Endothelial cell of umbilical vein (primary cell): ENCODE data around the gene KRTAP4-4. TPM values are rescaled to one million over a fixed set of nuclear protein-coding genes. Genes with fewer than 3 reads are reported as not detected.

Experiments
- BruUV-seq: library from RNA; stranded (reverse); fragments of 400-500 nt; replicated peaks from 2 replicates; lab custom pipeline; 2021; lab: Mats Ljungman, UMichigan
- CTCF ChIA-PET: fragments of 300-600, 350-600 bp; sonication (Branson Sonifier 250); formaldehyde crosslinking; loops from one replicate; lab custom pipeline; 2021; ENCODE audit warnings: antibody characterized with exemption, inconsistent platforms; lab: Charles Lee
- POLR2A ChIA-PET: fragments of 300-600, 350-600 bp; sonication (Branson Sonifier 250); formaldehyde crosslinking; loops from one replicate; lab custom pipeline; 2021; ENCODE audit warnings: antibody characterized with exemption, inconsistent platforms; lab: Charles Lee
- DNase-seq: peaks from one replicate; pipeline ENCODE4 v3.0.0-alpha.2; 2011; ENCODE audit warnings: low read depth, low spot score
- FAIRE-seq: peaks from 2 replicates; lab custom pipeline; 2011; peaks lifted over from hg19 to GRCh38; lab: Jason Lieb, UNC
- H2AFZ ChIP-seq: 2 replicates; pipeline ENCODE4 v1.6.0; 2012; ENCODE audit warnings: low read depth, low read length, control low read depth, inconsistent platforms
- H3K27ac ChIP-seq: 2 replicates; pipeline ENCODE4 v1.5.1; 2011; ENCODE audit warnings: low read depth, mild to moderate bottlenecking, control low read depth, low read length, moderate library complexity; ENCODE audit not compliant: insufficient read depth
- H3K27me3 ChIP-seq, 2 experiments: 2 replicates each; pipeline versions ENCODE4 v1.6.0 to v1.6.1; 2011; ENCODE audit warnings: low read length in 2 of 2, mixed read lengths in 1 of 2; ENCODE audit not compliant: control insufficient read depth in 2 of 2, insufficient read depth in 2 of 2
- H3K36me3 ChIP-seq, 2 experiments: 2 replicates in 1 of 2; 3 replicates in 1 of 2; pipeline ENCODE4 v1.5.1; 2011; ENCODE audit warnings: low read length in 2 of 2, mild to moderate bottlenecking in 1 of 2, moderate library complexity in 1 of 2; ENCODE audit not compliant: control insufficient read depth in 2 of 2, insufficient read depth in 2 of 2; ENCODE audit errors: extremely low read depth in 1 of 2
- H3K4me1 ChIP-seq: 3 replicates; pipeline ENCODE4 v1.5.1; 2011; ENCODE audit warnings: mild to moderate bottlenecking, low read length; ENCODE audit not compliant: control insufficient read depth, insufficient read depth; ENCODE audit errors: extremely low read depth
- H3K4me2 ChIP-seq: 2 replicates; pipeline ENCODE4 v1.6.1; 2011; ENCODE audit warnings: low read length, control low read depth, mixed read lengths; ENCODE audit not compliant: insufficient read depth
- H3K4me3 ChIP-seq, 3 experiments: fragments of 200-600 bp in 1 of 3; sonication (generic), shearing (Covaris generic) in 1 of 3; replicated peaks in 1 of 3; 2 replicates each; pipeline ENCODE4 v1.5.1; 2011 to 2016; ENCODE audit warnings: control low read depth in 3 of 3, low read length in 3 of 3, mild to moderate bottlenecking in 2 of 3, inconsistent platforms in 1 of 3, low read depth in 1 of 3, moderate library complexity in 1 of 3; ENCODE audit not compliant: insufficient read depth in 1 of 3
- H3K79me2 ChIP-seq: 2 replicates; pipeline ENCODE4 v1.6.0; 2012; ENCODE audit warnings: low read length, inconsistent platforms; ENCODE audit not compliant: control insufficient read depth, insufficient read depth
- H3K9ac ChIP-seq: replicated peaks from 2 replicates; pipeline ENCODE3; 2011; ENCODE audit warnings: low read length, control low read depth; ENCODE audit not compliant: insufficient read depth; ENCODE audit errors: extremely low read depth
- H3K9me1 ChIP-seq: replicated peaks from 3 replicates; pipeline ENCODE4 v1.6.0; 2011; ENCODE audit warnings: mild to moderate bottlenecking, low read length; ENCODE audit not compliant: control insufficient read depth, insufficient read depth; ENCODE audit errors: extremely low read depth
- H3K9me3 ChIP-seq: replicated peaks from 2 replicates; pipeline ENCODE4 v1.5.1; 2012; ENCODE audit warnings: low read length, inconsistent platforms; ENCODE audit not compliant: control insufficient read depth, insufficient read depth
- H4K20me1 ChIP-seq: replicated peaks from 2 replicates; pipeline ENCODE3; 2011; ENCODE audit warnings: mild to moderate bottlenecking, low read length; ENCODE audit not compliant: control insufficient read depth, insufficient read depth; ENCODE audit errors: extremely low read depth
- EZH2 ChIP-seq: IDR thresholded peaks from 2 replicates; pipeline ENCODE4 v1.6.1; 2012; ENCODE audit warnings: borderline replicate concordance, low read depth, mild to moderate bottlenecking, moderate library complexity, low read length, inconsistent platforms; ENCODE audit not compliant: severe bottlenecking
- FOS ChIP-seq: IDR thresholded peaks from 2 replicates; pipeline ENCODE4 v1.6.1; 2011; ENCODE audit warnings: mild to moderate bottlenecking, low read length, moderate library complexity, borderline replicate concordance; ENCODE audit not compliant: insufficient read depth
- GATA2 ChIP-seq: IDR thresholded peaks from 2 replicates; pipeline ENCODE4 v1.7.0; 2011; ENCODE audit warnings: low read depth, mild to moderate bottlenecking, moderate library complexity, mixed read lengths, low read length; ENCODE audit not compliant: insufficient read length, insufficient read depth
- JUN ChIP-seq: IDR thresholded peaks from 2 replicates; pipeline ENCODE4 v1.6.1; 2011; ENCODE audit warnings: borderline replicate concordance, low read depth; ENCODE audit not compliant: insufficient read length, insufficient read depth
- MYC ChIP-seq: IDR thresholded peaks from one replicate; pipeline ENCODE4 v1.6.1; 2011; ENCODE audit warnings: mild to moderate bottlenecking, low read depth, low read length
- POLR2A ChIP-seq: IDR thresholded peaks from 2 replicates; pipeline ENCODE4 v1.6.1; 2012; ENCODE audit warnings: low read depth, mild to moderate bottlenecking, control low read depth, low read length
- POLR2AphosphoS5 ChIP-seq: IDR thresholded peaks from 2 replicates; pipeline ENCODE4 v1.6.1; 2012; ENCODE audit warnings: low read depth, mild to moderate bottlenecking, control low read depth, low read length, moderate library complexity; ENCODE audit not compliant: insufficient read depth
- dilution Hi-C: fragments of 300-500 bp; cut with MboI; formaldehyde crosslinking; loops from one replicate; pipeline ENCODE4 v1.15.0; 2019; ENCODE audit warnings: low sequenced_read_pairs; ENCODE audit not compliant: extremely low pct_ligation_motif_present
- intact Hi-C: fragments of 100-400 bp; cut with micrococcal nuclease; formaldehyde crosslinking; loops from one replicate; pipeline ENCODE4 v1.10.0; 2022
- polyA plus RNA-seq, 4 experiments: library from polyadenylated mRNA; depleted of rRNA in 3 of 4; stranded (reverse) in 3 of 4; unstranded in 1 of 4; fragments of >200 nt; gene quantifications; 2 replicates each; pipeline versions ENCODE4 v1.2.1 to v1.2.3, GENCODE V29; 2011 to 2012; ENCODE audit warnings: missing spikeins in 1 of 4
- total RNA-seq: library from RNA; stranded (reverse); gene quantifications from 2 replicates; pipeline ENCODE4 v1.2.3, GENCODE V29; 2021
- TF ChIP-seq, protein P1 (sequence below), 2 donors: IDR thresholded peaks; 1 replicate in 1 of 2; 2 replicates in 1 of 2; pipeline ENCODE4 v1.5.1; 2011; ENCODE audit warnings: low read length in 2 of 2, mild to moderate bottlenecking in 2 of 2, moderate library complexity in 2 of 2, control low read depth in 1 of 2, inconsistent platforms in 1 of 2, low read depth in 1 of 2; ENCODE audit not compliant: insufficient read depth in 1 of 2; ENCODE audit errors: extremely low read depth in 1 of 2
- TF ChIP-seq, protein P2 (sequence below): IDR thresholded peaks from 2 replicates; pipeline ENCODE4 v1.6.1; 2011; ENCODE audit not compliant: insufficient read depth, insufficient read length

Gene KRTAP4-4
- total and polyA plus RNA-seq, 2 donors (not counting 3 experiments of a cell fraction or from before 2014, with no cell fraction given), result not detected

DNA sequence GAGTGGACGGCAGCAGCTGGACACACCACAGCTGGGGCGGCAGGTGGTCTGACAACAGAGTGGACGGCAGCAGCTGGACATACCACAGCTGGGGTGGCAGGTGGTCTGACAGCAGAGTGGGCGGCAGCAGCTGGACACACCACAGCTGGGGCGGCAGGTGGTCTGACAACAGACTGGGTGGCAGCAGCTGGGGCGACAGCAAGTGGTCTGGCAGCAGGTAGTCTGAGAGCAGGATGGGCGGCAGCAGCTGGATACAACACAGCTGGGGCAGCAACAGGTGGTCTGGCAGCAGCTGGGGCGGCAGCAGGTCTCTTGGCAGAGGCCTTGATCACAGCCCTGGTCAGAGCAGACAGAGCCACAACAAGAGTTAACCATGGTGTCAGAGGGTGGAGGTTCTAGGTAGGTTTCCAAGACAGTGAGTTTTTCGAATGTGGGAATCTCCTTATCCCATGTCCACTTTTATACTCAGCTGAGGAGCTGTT, 24.0 kb upstream of the KRTAP4-4 start, which contains the start of gene KRTAP4-1:
Gene KRTAP4-1 (minus strand): TSS at position 432 of the 482 bp plus-strand sequence. CDS start 57 bp downstream, at position 375.
- no peak within 1 kb of the TSS for H3K4me3 ChIP-seq
- intact Hi-C loops, result no loop called here
- H3K4me1 ChIP-seq, result no peaks in the 10 kb centered on the region
- H3K9me1 ChIP-seq, result no peaks in the 10 kb centered on the region
- DNase-seq, result no peak
- H3K36me3 ChIP-seq, result no peaks in the 10 kb centered on the region
- H3K27ac ChIP-seq, result no peak within 1 kb of the TSS
- no peaks in the 10 kb centered on the region for H3K9me3 ChIP-seq
- no TSS peak for BruUV-seq
- H3K27me3 ChIP-seq, result no peaks in the 10 kb centered on the region
- no peak within 1 kb of the TSS for H3K9ac ChIP-seq
- H4K20me1 ChIP-seq, result no peaks in the 10 kb centered on the region
- TF ChIP-seq, protein P1, sequence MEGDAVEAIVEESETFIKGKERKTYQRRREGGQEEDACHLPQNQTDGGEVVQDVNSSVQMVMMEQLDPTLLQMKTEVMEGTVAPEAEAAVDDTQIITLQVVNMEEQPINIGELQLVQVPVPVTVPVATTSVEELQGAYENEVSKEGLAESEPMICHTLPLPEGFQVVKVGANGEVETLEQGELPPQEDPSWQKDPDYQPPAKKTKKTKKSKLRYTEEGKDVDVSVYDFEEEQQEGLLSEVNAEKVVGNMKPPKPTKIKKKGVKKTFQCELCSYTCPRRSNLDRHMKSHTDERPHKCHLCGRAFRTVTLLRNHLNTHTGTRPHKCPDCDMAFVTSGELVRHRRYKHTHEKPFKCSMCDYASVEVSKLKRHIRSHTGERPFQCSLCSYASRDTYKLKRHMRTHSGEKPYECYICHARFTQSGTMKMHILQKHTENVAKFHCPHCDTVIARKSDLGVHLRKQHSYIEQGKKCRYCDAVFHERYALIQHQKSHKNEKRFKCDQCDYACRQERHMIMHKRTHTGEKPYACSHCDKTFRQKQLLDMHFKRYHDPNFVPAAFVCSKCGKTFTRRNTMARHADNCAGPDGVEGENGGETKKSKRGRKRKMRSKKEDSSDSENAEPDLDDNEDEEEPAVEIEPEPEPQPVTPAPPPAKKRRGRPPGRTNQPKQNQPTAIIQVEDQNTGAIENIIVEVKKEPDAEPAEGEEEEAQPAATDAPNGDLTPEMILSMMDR (IDR thresholded peaks at IDR 0.05; ENCODE audit: extremely low read depth in 1 of 2, insufficient read depth in 1 of 2, low read depth in 1 of 2, low read length in 2 of 2), result no peak
- no peak for TF ChIP-seq JUN
- TF ChIP-seq MYC, result no peak
- no peak for TF ChIP-seq EZH2
- no peak for TF ChIP-seq GATA2
- TF ChIP-seq, protein P2, sequence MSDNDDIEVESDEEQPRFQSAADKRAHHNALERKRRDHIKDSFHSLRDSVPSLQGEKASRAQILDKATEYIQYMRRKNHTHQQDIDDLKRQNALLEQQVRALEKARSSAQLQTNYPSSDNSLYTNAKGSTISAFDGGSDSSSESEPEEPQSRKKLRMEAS, result no peak
- no peak for TF ChIP-seq FOS
- no peak for TF ChIP-seq POLR2AphosphoS5
- TF ChIP-seq POLR2A, result no peak
- no peaks in the 10 kb centered on the region for H3K79me2 ChIP-seq
- FAIRE-seq, result no peak
- H2AFZ ChIP-seq, result no peak within 1 kb of the TSS
- no peak within 1 kb of the TSS for H3K4me2 ChIP-seq
- dilution Hi-C loops, result no loop called here
- POLR2A ChIA-PET, result no interaction called here
- CTCF ChIA-PET, result no interaction called here
